ENCODE data around the gene NUDT3. TPM values are rescaled to one million over a fixed set of nuclear protein-coding genes. Genes with fewer than 3 reads are reported as not detected.

NUDT3 gene
- total RNA-seq, 1 experiment from 2014 or later, result 48.4 TPM

DNA sequence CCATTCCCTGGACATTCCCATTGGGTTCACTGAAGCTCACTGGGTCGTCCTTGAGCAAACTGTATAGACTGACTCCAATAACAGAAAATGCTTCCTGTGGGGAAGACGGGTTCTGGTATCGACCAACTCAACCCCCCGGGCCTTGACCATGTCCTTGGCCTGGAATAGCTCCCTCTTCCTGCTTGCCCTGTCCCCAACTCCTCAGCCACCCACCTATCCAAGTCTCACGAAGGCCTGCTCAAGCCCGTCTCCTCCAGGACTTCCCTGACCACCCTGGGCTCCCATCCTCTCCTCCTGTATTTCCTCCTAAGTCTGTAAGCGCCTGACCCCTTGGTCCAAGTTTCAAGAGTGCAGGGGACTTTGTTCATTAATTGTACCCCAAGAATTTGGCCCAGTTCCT lies 158.6 kb downstream of the NUDT3 start:
- peak overlapping the region; percentile 82 for H3K27ac Mint-ChIP-seq (ENCODE audit: unreplicated experiment)
- BruUV-seq (replicated peaks), result no TSS peak
- no peaks in the 10 kb centered on the region for H3K27me3 Mint-ChIP-seq (ENCODE audit: unreplicated experiment)
- DNase-seq, result no peak
- peak overlapping the region; percentile 1 for H3K4me3 Mint-ChIP-seq (ENCODE audit: low read depth, unreplicated experiment)
- no peaks in the 10 kb centered on the region for H3K9me3 Mint-ChIP-seq (ENCODE audit: low read depth, unreplicated experiment)
- intact Hi-C loops (cut with micrococcal nuclease; ENCODE audit: unreplicated experiment), result no loop called here
- peaks cover 51% of the 10 kb centered on the region for H3K36me3 Mint-ChIP-seq (ENCODE audit: insufficient read depth, unreplicated experiment)
- H3K4me1 Mint-ChIP-seq (ENCODE audit: low read depth, unreplicated experiment), result peaks cover 51% of the 10 kb centered on the region
- CTCF ChIA-PET, result interaction anchor here (1.5 kb wide), 1 partner anchor 10 kb away, joined by 5 read pairs; no protein-coding TSS in a partner anchor
- TF ChIP-seq, protein P1, sequence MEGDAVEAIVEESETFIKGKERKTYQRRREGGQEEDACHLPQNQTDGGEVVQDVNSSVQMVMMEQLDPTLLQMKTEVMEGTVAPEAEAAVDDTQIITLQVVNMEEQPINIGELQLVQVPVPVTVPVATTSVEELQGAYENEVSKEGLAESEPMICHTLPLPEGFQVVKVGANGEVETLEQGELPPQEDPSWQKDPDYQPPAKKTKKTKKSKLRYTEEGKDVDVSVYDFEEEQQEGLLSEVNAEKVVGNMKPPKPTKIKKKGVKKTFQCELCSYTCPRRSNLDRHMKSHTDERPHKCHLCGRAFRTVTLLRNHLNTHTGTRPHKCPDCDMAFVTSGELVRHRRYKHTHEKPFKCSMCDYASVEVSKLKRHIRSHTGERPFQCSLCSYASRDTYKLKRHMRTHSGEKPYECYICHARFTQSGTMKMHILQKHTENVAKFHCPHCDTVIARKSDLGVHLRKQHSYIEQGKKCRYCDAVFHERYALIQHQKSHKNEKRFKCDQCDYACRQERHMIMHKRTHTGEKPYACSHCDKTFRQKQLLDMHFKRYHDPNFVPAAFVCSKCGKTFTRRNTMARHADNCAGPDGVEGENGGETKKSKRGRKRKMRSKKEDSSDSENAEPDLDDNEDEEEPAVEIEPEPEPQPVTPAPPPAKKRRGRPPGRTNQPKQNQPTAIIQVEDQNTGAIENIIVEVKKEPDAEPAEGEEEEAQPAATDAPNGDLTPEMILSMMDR (IDR thresholded peaks at IDR 0.05; ENCODE audit: unreplicated experiment), result no peak

DNA sequence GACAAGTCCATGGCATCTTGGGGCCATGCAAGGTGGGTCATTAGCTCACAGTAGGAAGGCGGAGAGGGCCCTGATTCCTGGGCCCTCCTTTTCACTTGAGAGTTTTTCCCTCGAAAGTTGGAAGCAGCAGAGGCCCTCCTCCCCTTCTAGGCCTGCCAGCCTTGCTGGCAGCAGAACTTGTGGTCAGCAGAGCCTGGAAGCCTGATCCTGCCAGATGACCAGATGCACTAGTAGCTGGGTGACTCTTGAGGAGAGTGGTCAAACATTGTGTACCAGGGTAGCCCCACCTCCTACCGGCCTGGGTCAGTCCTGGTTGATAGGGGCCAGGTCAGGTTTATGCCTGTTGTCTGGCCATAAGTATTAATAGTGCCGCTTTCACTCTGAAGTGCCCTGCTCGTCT lies 159.6 kb downstream of the NUDT3 start:
- TF ChIP-seq, protein P1 (IDR thresholded peaks at IDR 0.05; ENCODE audit: unreplicated experiment), result no peak
- no peak overlapping the region for H3K4me3 Mint-ChIP-seq (ENCODE audit: low read depth, unreplicated experiment)
- intact Hi-C loops (cut with micrococcal nuclease; ENCODE audit: unreplicated experiment), result no loop called here

DNA sequence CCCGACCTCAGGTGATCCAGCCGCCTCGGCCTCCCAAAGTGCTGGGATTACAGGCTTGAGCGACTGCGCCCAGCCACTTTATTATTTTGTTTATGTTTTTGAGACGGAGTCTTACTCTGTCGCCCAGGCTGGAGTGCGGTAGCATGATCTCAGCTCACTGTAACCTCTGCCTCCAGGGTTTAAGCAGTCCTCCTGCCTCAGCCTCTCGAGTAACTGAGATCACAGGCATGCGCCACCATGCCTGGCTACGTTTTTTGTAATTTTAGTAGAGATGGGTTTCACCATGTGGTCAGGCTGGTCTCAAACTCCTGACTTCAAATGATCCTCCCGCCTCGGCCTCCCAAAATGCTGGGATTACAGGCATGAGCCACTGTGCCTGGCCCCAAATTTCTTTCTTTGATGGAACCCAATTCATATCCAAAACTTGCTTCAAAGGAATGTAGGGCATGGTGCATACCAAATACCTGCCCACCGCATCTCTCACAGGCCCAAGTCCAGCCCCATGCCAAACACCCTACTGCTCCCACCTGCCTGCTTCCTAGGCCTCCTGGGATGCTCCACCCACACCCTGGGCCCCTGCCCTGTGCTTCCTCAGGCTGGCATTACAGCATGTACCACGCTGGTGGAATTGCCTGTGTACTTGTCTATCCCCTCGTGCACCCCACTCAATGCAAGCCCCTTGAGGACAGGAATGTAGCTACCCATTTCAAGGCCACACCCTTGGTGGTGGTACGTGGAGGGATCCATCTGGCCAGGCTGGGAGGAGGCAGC lies 160.7 kb downstream of the NUDT3 start:
- Mint-ChIP-seq H3K36me3 (ENCODE audit: insufficient read depth, unreplicated experiment) (peaks cover 49% of the 10 kb centered on the region), H3K27ac (ENCODE audit: unreplicated experiment) (no peak overlapping the region), H3K4me3 (ENCODE audit: low read depth, unreplicated experiment) (no peak overlapping the region), H3K27me3 (ENCODE audit: unreplicated experiment) (no peaks in the 10 kb centered on the region), H3K9me3 (ENCODE audit: low read depth, unreplicated experiment) (no peaks in the 10 kb centered on the region), H3K4me1 (ENCODE audit: low read depth, unreplicated experiment) (peaks cover 60% of the 10 kb centered on the region)
- no TSS peak for BruUV-seq (replicated peaks)
- DNase-seq, result no peak
- CTCF ChIA-PET, result no interaction called here
- intact Hi-C loops (cut with micrococcal nuclease; ENCODE audit: unreplicated experiment), result no loop called here
- TF ChIP-seq, protein P1 (IDR thresholded peaks at IDR 0.05; ENCODE audit: unreplicated experiment), result no peak

More for the DNA sequence above, 159.6 kb downstream of the NUDT3 start:
- Mint-ChIP-seq H3K9me3 (ENCODE audit: low read depth, unreplicated experiment) (no peaks in the 10 kb centered on the region), H3K4me1 (ENCODE audit: low read depth, unreplicated experiment) (peaks cover 48% of the 10 kb centered on the region), H3K27ac (ENCODE audit: unreplicated experiment) (no peak overlapping the region), H3K27me3 (ENCODE audit: unreplicated experiment) (no peaks in the 10 kb centered on the region), H3K36me3 (ENCODE audit: insufficient read depth, unreplicated experiment) (peaks cover 51% of the 10 kb centered on the region)
- BruUV-seq (replicated peaks), result no TSS peak
- CTCF ChIA-PET, result no interaction called here
- DNase-seq, result no peak

DNA sequence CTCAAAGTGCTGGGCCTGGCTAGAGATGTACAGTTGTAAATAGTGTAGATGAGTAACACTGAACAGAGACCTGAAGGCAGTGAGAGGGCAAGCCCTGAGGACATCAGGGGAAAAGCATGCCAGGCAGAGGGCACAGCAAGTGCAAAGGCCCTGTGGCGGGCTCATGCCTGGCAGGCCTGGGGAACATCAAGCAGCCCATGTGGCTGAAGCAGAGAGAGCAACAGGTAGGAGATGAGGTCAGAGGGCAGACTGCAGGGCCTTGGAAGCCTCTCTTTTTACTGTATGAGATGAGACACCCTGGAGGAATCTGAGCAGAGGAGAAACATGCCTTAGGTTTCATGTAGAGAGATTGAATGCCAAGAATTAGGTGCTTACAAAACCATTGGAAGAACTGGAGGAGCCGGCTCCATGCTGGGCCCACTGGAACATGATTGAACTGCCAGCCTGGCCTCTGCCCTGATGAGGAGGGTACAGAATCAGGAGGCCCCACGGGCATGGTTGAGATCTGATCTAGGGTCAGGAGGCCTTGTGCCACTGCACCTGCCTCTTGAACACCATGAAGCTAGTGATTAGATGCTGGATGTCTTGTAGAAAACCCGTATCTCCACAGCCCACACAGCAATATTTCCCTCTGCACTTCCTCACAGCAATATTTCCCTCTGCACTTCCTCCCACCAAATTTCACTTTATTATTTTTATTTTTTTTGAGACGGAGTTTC lies 161.7 kb downstream of the NUDT3 start:
- no peaks in the 10 kb centered on the region for H3K9me3 Mint-ChIP-seq (ENCODE audit: low read depth, unreplicated experiment)
- CTCF ChIA-PET, result interaction anchor here (0.6 kb wide), 1 partner anchor 197 kb away, joined by 4 read pairs; no protein-coding TSS in a partner anchor

More for the DNA sequence above, 161.7 kb downstream of the NUDT3 start:
- TF ChIP-seq, protein P1 (IDR thresholded peaks at IDR 0.05; ENCODE audit: unreplicated experiment), result no peak
- intact Hi-C loops (cut with micrococcal nuclease; ENCODE audit: unreplicated experiment), result no loop called here
- Mint-ChIP-seq H3K4me3 (ENCODE audit: low read depth, unreplicated experiment) (no peak overlapping the region), H3K27ac (ENCODE audit: unreplicated experiment) (peak overlapping the region; percentile 2), H3K36me3 (ENCODE audit: insufficient read depth, unreplicated experiment) (peaks cover 40% of the 10 kb centered on the region), H3K4me1 (ENCODE audit: low read depth, unreplicated experiment) (peaks cover 69% of the 10 kb centered on the region), H3K27me3 (ENCODE audit: unreplicated experiment) (no peaks in the 10 kb centered on the region)
- DNase-seq, result no peak
- BruUV-seq (replicated peaks), result no TSS peak
